ENCODE results near the gene TESPA1.

DNA sequence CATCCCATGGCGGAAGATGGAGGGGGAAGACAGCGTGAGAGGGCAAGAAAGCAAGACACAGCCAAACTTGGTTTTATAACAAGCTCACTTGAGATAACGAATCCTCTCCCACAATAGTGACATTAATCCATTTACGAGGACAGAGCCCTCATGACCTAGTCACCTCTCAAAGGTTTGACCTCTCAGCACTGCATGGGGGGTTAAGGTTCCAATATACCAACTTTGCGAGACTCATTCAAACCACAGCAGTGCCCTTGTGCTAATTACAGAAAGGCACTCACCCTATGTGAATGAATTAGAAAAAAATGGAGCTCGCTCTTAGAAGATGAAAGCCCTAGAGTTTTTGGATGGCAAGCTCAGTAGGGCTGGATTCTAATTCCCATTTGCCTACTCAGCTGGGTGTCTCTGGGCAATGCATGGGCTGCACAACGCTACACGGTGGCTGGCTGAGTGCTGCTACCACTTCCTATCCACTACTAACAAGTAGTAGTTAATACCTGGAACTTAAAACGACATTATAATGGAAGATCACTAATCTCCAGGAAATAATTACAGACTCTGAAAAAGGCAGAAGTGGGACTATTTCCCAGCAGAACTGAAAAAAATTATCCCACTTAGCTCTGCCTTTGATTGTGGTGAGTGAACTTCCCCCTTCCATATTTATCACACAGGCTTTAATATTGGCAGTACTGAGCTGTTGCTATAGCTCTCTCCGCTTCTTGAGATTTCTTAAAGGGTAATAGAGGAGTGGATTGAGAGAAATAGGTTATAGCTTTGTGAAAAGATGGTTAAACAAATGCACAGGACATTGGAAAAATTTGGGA, 27.5 kb downstream of the TESPA1 start:
- TF ChIP-seq, protein P1, sequence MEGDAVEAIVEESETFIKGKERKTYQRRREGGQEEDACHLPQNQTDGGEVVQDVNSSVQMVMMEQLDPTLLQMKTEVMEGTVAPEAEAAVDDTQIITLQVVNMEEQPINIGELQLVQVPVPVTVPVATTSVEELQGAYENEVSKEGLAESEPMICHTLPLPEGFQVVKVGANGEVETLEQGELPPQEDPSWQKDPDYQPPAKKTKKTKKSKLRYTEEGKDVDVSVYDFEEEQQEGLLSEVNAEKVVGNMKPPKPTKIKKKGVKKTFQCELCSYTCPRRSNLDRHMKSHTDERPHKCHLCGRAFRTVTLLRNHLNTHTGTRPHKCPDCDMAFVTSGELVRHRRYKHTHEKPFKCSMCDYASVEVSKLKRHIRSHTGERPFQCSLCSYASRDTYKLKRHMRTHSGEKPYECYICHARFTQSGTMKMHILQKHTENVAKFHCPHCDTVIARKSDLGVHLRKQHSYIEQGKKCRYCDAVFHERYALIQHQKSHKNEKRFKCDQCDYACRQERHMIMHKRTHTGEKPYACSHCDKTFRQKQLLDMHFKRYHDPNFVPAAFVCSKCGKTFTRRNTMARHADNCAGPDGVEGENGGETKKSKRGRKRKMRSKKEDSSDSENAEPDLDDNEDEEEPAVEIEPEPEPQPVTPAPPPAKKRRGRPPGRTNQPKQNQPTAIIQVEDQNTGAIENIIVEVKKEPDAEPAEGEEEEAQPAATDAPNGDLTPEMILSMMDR (conservative IDR thresholded peaks at IDR 0.05; ENCODE audit: low read depth, low read length), result no peak
- no peak for TF ChIP-seq EZH2phosphoT487 (IDR thresholded peaks at IDR 0.05; ENCODE audit: borderline replicate concordance, low read length)
